ENCODE measurements around the gene REX1BD. TPM values are rescaled to one million over a fixed set of nuclear protein-coding genes. Genes with fewer than 3 reads are reported as not detected.

Gene REX1BD
- total and polyA plus RNA-seq, 2 of the 13 experiments (the other 11 are each of a cell fraction or from before 2014, with no cell fraction given), result 7.5 to 25.4 TPM

- TF ChIP-seq, protein P1, sequence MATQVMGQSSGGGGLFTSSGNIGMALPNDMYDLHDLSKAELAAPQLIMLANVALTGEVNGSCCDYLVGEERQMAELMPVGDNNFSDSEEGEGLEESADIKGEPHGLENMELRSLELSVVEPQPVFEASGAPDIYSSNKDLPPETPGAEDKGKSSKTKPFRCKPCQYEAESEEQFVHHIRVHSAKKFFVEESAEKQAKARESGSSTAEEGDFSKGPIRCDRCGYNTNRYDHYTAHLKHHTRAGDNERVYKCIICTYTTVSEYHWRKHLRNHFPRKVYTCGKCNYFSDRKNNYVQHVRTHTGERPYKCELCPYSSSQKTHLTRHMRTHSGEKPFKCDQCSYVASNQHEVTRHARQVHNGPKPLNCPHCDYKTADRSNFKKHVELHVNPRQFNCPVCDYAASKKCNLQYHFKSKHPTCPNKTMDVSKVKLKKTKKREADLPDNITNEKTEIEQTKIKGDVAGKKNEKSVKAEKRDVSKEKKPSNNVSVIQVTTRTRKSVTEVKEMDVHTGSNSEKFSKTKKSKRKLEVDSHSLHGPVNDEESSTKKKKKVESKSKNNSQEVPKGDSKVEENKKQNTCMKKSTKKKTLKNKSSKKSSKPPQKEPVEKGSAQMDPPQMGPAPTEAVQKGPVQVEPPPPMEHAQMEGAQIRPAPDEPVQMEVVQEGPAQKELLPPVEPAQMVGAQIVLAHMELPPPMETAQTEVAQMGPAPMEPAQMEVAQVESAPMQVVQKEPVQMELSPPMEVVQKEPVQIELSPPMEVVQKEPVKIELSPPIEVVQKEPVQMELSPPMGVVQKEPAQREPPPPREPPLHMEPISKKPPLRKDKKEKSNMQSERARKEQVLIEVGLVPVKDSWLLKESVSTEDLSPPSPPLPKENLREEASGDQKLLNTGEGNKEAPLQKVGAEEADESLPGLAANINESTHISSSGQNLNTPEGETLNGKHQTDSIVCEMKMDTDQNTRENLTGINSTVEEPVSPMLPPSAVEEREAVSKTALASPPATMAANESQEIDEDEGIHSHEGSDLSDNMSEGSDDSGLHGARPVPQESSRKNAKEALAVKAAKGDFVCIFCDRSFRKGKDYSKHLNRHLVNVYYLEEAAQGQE (IDR thresholded peaks at IDR 0.05; ENCODE audit: borderline replicate concordance in 1 of 2, low read depth in 1 of 2, low read length in 2 of 2), result no peak
- no peak for TF ChIP-seq CC2D1A (CRISPR knock-in tag; IDR thresholded peaks at IDR 0.05)
- TF ChIP-seq ZNF235 (CRISPR knock-in tag; IDR thresholded peaks at IDR 0.05; ENCODE audit: borderline replicate concordance), result no peak
- no peak for TF ChIP-seq ZSCAN22 (CRISPR knock-in tag; IDR thresholded peaks at IDR 0.05)
Measured at GRCh38 chr19:18635831-18636182, 47.2 kb downstream of the REX1BD start (continued).

DNA sequence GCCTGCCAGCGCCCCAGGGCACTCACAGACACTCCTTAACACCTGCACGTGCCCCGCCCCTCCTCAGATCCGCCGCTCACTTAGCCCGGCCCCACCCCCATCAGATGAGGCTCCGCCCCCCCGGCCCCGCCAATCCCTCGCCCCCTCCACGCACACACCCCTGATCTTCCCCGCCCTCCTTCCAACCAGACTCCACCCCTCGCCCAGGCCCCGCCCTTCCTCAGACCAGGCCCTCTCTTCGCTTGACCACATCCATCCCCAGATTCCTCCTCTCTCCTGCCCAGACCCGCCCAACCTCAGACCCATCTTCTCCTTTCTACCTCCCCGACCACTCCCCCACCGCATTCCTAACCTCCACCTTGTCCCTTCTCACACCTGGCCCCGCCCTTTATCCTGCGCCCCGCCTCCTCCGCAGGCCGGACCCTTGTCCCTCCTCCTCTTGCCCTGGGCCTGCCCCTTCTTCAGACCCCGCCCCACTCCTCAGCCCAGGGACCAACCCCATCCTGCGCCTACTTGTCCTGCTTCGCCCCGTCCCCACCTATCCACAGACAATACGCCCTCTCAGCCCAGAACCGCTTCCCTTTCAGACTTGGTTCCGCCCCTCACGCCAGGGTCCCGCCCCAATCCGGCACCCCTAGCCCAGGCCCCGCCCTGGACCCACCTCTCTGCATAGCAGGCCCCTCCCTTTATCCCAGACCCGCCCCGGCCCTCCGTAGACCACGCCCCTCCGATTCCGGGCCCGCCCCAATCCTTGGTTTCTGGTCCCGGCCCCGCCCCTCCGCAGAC, 47.8 kb downstream of the REX1BD start:
- DNase-seq (ENCODE audit: low spot score), result peak; percentile 90
- H3K79me2 ChIP-seq (ENCODE audit: insufficient read depth, low read length), result peaks cover 8% of the 10 kb centered on the region
- no peaks in the 10 kb centered on the region for H3K9me3 ChIP-seq (ENCODE audit: low read length)
- WGBS (ENCODE audit: low lambda C conversion rate), result under 1% methylated on average over 39 of the region's 44 CpGs
- in situ Hi-C loops (cut with HindIII; ENCODE audit: extremely low pct_ligation_motif_present, low pct_unique_long_range_greater_than_20kb), result no loop called here
- no peak overlapping the region for H2AFZ ChIP-seq (ENCODE audit: low read length)
- ChIA-PET POLR2A (no interaction called here), CTCF (ENCODE audit: low intra/inter-chr PET ratio, low total read pairs) (interaction anchor here (1.0 kb wide), 1 partner anchor 116 kb away, joined by 3 read pairs; no protein-coding TSS in a partner anchor)
- peak overlapping the region; percentile 98 for H3K4me2 ChIP-seq (ENCODE audit: low read depth, low read length)
- no peaks in the 10 kb centered on the region for H3K36me3 ChIP-seq (replicated peaks in 1 of 2; ENCODE audit: control insufficient read depth in 1 of 2, insufficient read depth in 2 of 2, low read length in 2 of 2)
- no TSS peak for BruUV-seq (replicated peaks)
- H4K20me1 ChIP-seq (ENCODE audit: insufficient read depth, low read length), result no peaks in the 10 kb centered on the region
- peaks cover 40% of the 10 kb centered on the region for H3K4me1 ChIP-seq (ENCODE audit: insufficient read depth, low read length)
- H3K27me3 ChIP-seq (ENCODE audit: control insufficient read depth in 1 of 2, insufficient read depth in 2 of 2, low read length in 2 of 2), result peaks cover 0 to 6% of the 10 kb centered on the region in 2 experiments; a peak in 1 of 5 replicates
- peak; percentile 79 for FAIRE-seq
- H3K4me3 ChIP-seq (replicated peaks in 1 of 3; ENCODE audit: insufficient read depth in 1 of 3, low read depth in 2 of 3, low read length in 3 of 3), result peak overlapping the region; percentile 75 to 89 (median 84)
- no peak overlapping the region for H3K9ac ChIP-seq (ENCODE audit: insufficient read depth, low read depth, low read length)
- intact Hi-C loops (cut with micrococcal nuclease; ENCODE audit: unreplicated experiment), result no loop called here
- ATAC-seq, result peak; percentile 89
- no peak overlapping the region for H3K27ac ChIP-seq (ENCODE audit: extremely low read length, insufficient read depth, low read length)
- TF ChIP-seq RNF2 (conservative IDR thresholded peaks at IDR 0.05; ENCODE audit: low read depth) (no peak), ZNF292 (CRISPR knock-in tag; IDR thresholded peaks at IDR 0.05; ENCODE audit: borderline replicate concordance, low read depth) (no peak), NFYB (CRISPR knock-in tag; IDR thresholded peaks at IDR 0.05) (peak; percentile 43; the same call in 1 of the 2 replicates), ZNF136 (CRISPR knock-in tag; IDR thresholded peaks at IDR 0.05; ENCODE audit: low read depth) (no peak), KLF12 (CRISPR knock-in tag; IDR thresholded peaks at IDR 0.05; ENCODE audit: borderline replicate concordance) (no peak), CHD4 (IDR thresholded peaks at IDR 0.05; ENCODE audit: borderline replicate concordance, low read length) (peak; percentile 34; the same call in 1 of the 2 replicates), HIVEP1 (CRISPR knock-in tag; IDR thresholded peaks at IDR 0.05) (no peak), ZNF614 (CRISPR knock-in tag; IDR thresholded peaks at IDR 0.05; ENCODE audit: borderline replicate concordance) (no peak), ZNF777 (CRISPR knock-in tag; IDR thresholded peaks at IDR 0.05) (no peak), ASH2L (IDR thresholded peaks at IDR 0.05; ENCODE audit: insufficient read length, low read depth, low read length) (peak; percentile 49)
- TF ChIP-seq, protein P2, sequence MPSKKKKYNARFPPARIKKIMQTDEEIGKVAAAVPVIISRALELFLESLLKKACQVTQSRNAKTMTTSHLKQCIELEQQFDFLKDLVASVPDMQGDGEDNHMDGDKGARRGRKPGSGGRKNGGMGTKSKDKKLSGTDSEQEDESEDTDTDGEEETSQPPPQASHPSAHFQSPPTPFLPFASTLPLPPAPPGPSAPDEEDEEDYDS (CRISPR knock-in tag; IDR thresholded peaks at IDR 0.05), result peak; percentile 61
- TF ChIP-seq, protein P3, sequence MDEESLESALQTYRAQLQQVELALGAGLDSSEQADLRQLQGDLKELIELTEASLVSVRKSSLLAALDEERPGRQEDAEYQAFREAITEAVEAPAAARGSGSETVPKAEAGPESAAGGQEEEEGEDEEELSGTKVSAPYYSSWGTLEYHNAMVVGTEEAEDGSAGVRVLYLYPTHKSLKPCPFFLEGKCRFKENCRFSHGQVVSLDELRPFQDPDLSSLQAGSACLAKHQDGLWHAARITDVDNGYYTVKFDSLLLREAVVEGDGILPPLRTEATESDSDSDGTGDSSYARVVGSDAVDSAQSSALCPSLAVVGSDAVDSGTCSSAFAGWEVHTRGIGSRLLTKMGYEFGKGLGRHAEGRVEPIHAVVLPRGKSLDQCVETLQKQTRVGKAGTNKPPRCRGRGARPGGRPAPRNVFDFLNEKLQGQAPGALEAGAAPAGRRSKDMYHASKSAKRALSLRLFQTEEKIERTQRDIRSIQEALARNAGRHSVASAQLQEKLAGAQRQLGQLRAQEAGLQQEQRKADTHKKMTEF (CRISPR knock-in tag; IDR thresholded peaks at IDR 0.05), result no peak
